ENCODE data around the gene ZNF200.
"Not testable (repeated sequence)": the region's sequence is repeated elsewhere in the genome, so short reads cannot be mapped to it uniquely, and the experiment has no call there.

The ZNF200 gene

DNA sequence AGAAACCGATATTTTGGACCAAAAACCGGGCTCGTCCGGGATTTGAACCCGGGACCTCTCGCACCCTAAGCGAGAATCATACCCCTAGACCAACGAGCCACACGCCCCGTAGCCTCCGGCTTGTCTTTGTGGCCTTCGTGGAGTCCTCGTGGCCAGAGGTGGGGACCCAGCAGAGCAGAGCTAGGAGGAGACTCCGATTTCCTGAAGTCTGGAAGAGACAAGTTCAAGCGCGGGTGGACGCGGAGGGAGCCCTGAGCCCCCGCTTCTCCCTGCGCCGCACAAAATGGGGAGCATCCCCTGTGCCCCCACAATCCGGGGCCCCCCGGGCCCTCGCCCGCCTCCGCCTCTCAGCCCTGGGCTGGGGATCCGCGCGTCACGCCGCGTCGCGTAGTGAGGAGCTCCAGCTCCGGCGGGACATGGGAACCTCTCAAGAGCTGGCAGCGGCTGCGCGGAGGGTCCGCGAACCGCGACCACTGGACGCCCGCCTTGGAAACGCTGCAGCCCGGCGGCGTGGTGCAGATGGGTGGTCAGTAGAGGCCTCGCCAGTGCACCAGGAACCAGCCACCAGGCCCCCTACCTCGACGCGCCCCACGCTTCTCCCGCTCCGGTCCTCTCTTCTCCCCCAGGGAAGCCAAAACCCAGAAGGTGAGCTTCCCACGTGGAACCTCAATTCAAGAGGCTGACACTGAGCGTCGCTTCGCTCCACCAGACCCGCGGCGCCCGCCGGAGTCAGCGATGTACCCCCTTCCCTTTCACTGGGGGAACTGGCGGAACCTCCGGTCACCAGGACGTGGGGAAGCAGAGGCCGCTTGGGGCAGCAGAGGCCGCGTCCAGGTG, 52.1 kb downstream of the ZNF200 start:
- Histone ChIP-seq H3K4me2 (peak overlapping the region; percentile 37), H3K4me1 (ENCODE audit: low read depth, poor library complexity, severe bottlenecking) (peaks cover 25% of the 10 kb centered on the region), H3K27ac (no peak overlapping the region), H3K4me3 (IDR thresholded peaks at IDR 0.05; ENCODE audit: insufficient read depth, low read depth, low read length) (no peak overlapping the region), H3K79me2 (ENCODE audit: insufficient read depth, low read depth) (no peaks in the 10 kb centered on the region), H2AFZ (ENCODE audit: low read depth) (peak overlapping the region; percentile 51), H3K27me3 (ENCODE audit: insufficient read depth, low read depth) (peaks cover 25% of the 10 kb centered on the region; the same call in 1 of the 2 replicates), H3K9ac (peak overlapping the region; percentile 28; the same call in 1 of the 2 replicates), H3K36me3 (ENCODE audit: insufficient read depth) (no peaks in the 10 kb centered on the region), H4K20me1 (ENCODE audit: insufficient read depth) (no peaks in the 10 kb centered on the region)
- TF ChIP-seq, protein P1, sequence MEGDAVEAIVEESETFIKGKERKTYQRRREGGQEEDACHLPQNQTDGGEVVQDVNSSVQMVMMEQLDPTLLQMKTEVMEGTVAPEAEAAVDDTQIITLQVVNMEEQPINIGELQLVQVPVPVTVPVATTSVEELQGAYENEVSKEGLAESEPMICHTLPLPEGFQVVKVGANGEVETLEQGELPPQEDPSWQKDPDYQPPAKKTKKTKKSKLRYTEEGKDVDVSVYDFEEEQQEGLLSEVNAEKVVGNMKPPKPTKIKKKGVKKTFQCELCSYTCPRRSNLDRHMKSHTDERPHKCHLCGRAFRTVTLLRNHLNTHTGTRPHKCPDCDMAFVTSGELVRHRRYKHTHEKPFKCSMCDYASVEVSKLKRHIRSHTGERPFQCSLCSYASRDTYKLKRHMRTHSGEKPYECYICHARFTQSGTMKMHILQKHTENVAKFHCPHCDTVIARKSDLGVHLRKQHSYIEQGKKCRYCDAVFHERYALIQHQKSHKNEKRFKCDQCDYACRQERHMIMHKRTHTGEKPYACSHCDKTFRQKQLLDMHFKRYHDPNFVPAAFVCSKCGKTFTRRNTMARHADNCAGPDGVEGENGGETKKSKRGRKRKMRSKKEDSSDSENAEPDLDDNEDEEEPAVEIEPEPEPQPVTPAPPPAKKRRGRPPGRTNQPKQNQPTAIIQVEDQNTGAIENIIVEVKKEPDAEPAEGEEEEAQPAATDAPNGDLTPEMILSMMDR (conservative IDR thresholded peaks at IDR 0.05; ENCODE audit: low read depth, low read length), result no peak

DNA sequence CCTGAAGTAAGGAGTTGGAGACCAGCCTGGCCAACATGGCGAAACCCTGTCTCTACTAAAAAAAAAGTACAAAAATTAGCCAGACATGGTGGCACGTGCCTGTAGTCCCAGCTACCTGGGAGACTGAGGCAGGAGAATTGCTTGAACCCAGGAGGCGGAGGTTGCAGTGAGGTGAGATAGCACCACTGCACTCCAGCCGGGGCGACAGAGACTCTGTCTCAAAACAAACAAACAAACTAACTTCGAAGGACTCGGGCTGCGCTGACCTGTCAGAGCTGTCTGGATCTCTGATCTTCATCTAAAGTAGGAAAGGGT, 52.7 kb downstream of the ZNF200 start:
- H3K4me1 ChIP-seq (ENCODE audit: low read depth, poor library complexity, severe bottlenecking), result peaks cover 20% of the 10 kb centered on the region
- H3K9ac ChIP-seq; H3K79me2 ChIP-seq (ENCODE audit: insufficient read depth, low read depth); H3K4me3 ChIP-seq (IDR thresholded peaks at IDR 0.05; ENCODE audit: insufficient read depth, low read depth, low read length); H3K4me2 ChIP-seq; H4K20me1 ChIP-seq (ENCODE audit: insufficient read depth); H3K27ac ChIP-seq; H2AFZ ChIP-seq (ENCODE audit: low read depth); H3K36me3 ChIP-seq (ENCODE audit: insufficient read depth): not testable (repeated sequence)
- H3K27me3 ChIP-seq (ENCODE audit: insufficient read depth, low read depth), result peaks cover 31% of the 10 kb centered on the region; the same call in 1 of the 2 replicates

DNA sequence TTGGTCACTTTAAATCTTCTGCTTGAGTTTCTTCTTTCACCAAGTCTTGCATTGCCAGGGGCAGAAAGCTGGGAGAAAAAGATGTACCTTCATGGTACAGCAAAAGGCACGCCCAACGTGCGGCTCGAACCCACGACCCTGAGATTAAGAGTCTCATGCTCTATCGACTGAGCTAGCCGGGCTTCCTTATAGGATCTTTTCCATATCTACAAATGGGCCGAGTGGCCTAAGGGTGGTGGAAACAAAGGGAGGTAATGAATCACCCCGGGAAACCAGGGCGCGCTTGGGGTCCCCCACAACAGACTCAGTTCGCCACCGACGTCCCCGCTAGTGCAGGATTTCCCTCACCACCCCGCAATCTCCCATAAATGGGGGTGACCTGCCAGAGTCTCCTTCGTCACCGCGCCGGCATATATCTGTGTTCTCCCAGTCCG, 54.5 kb downstream of the ZNF200 start:
- Histone ChIP-seq H3K27me3 (ENCODE audit: insufficient read depth, low read depth) (peaks cover 35% of the 10 kb centered on the region; the same call in 1 of the 2 replicates), H3K9ac (no peak overlapping the region), H3K4me3 (IDR thresholded peaks at IDR 0.05; ENCODE audit: insufficient read depth, low read depth, low read length) (no peak overlapping the region), H3K36me3 (ENCODE audit: insufficient read depth) (no peaks in the 10 kb centered on the region), H2AFZ (ENCODE audit: low read depth) (no peak overlapping the region), H3K4me2 (no peak overlapping the region), H3K27ac (no peak overlapping the region), H3K79me2 (ENCODE audit: insufficient read depth, low read depth) (no peaks in the 10 kb centered on the region), H3K4me1 (ENCODE audit: low read depth, poor library complexity, severe bottlenecking) (peaks cover 8% of the 10 kb centered on the region), H4K20me1 (ENCODE audit: insufficient read depth) (no peaks in the 10 kb centered on the region)
- TF ChIP-seq, protein P1 (conservative IDR thresholded peaks at IDR 0.05; ENCODE audit: low read depth, low read length), result no peak

DNA sequence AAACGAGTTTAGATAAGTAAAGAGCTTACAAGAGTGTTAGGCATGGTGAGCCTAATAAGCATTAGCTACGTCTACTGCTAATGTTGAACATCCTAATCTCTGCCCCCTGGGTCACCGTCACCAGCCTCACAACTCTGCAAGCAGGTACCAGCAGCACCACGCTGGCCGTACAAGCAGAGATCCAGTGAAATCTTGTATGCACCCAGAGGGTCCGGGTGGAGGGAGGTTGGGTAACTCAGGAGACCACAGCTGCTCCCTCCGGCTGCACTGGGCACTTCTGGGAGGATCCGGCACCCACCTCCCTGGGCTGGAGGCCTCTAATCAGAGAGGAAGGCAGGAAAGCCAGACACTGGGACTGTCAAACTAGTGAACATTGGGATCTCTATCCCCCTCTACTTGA, 55.3 kb downstream of the ZNF200 start:
- no peak overlapping the region for H3K4me2 ChIP-seq
- H3K27me3 ChIP-seq (ENCODE audit: insufficient read depth, low read depth), result peaks cover 35% of the 10 kb centered on the region; the same call in 1 of the 2 replicates
- no peak overlapping the region for H3K4me3 ChIP-seq (IDR thresholded peaks at IDR 0.05; ENCODE audit: insufficient read depth, low read depth, low read length)
- no peaks in the 10 kb centered on the region for H4K20me1 ChIP-seq (ENCODE audit: insufficient read depth)
- TF ChIP-seq, protein P1 (conservative IDR thresholded peaks at IDR 0.05; ENCODE audit: low read depth, low read length), result no peak
- peaks cover 6% of the 10 kb centered on the region for H3K4me1 ChIP-seq (ENCODE audit: low read depth, poor library complexity, severe bottlenecking)
- no peaks in the 10 kb centered on the region for H3K79me2 ChIP-seq (ENCODE audit: insufficient read depth, low read depth)
- H3K36me3 ChIP-seq (ENCODE audit: insufficient read depth), result no peaks in the 10 kb centered on the region
- H2AFZ ChIP-seq (ENCODE audit: low read depth), result no peak overlapping the region
- H3K27ac ChIP-seq, result no peak overlapping the region
- H3K9ac ChIP-seq, result no peak overlapping the region

Measured in KMS-11 (cell line).